Astrocyte of the cerebellum (primary cell): Measurements from ENCODE around the gene CREB5.

Experiments
- DNase-seq: peaks from one replicate; pipeline ENCODE4 v3.0.0-alpha.2; 2011; ENCODE audit warnings: low read depth
- H3K4me3 ChIP-seq: 2 replicates; pipeline ENCODE4 v1.5.1; 2011; ENCODE audit warnings: mild to moderate bottlenecking, low read depth, low read length, moderate library complexity
- CTCF ChIP-seq: IDR thresholded peaks from 2 replicates; pipeline ENCODE4 v1.5.1; 2012; ENCODE audit warnings: low read length, low read depth, moderate library complexity, mild to moderate bottlenecking; ENCODE audit errors: missing control alignments
- in situ Hi-C: cut with HindIII; loops from 2 replicates; pipeline ENCODE4 v1.10.0; 2017; ENCODE audit warnings: low sequenced_read_pairs

CREB5 gene

GRCh38 chr7:28411876-28412662, at the start of gene CREB5:
TSS of gene CREB5 (plus strand) at chr7:28412518. CDS start at chr7:28412915, 397 bp downstream.
- peak; percentile 41 for TF ChIP-seq CTCF
- no peak within 1 kb of the TSS for H3K4me3 ChIP-seq
- DNase-seq, result no peak
- in situ Hi-C loops, result no loop called here

- TF ChIP-seq CTCF, result no peak
- DNase-seq, result no peak
- in situ Hi-C loops, result loop anchor here (5.0 kb wide), 1 partner anchor 39 kb away; no protein-coding TSS in a partner anchor
- no peak overlapping the region for H3K4me3 ChIP-seq
These were observed 49.5 kb upstream of the CREB5 start for GRCh38 chr7:28362812-28363211.

GRCh38 chr7:28364082-28364481, 48.2 kb upstream of the CREB5 start:
- no peak overlapping the region for H3K4me3 ChIP-seq
- no peak for DNase-seq
- in situ Hi-C loops, result loop anchor here (5.0 kb wide), 1 partner anchor 38 kb away; no protein-coding TSS in a partner anchor
- TF ChIP-seq CTCF, result peak; percentile 11

- no peak for TF ChIP-seq CTCF
- in situ Hi-C loops, result no loop called here
- DNase-seq, result no peak
- H3K4me3 ChIP-seq, result no peak overlapping the region
These were observed 42.8 kb upstream of the CREB5 start for GRCh38 chr7:28369523-28369922.

- H3K4me3 ChIP-seq, result no peak overlapping the region
- no peak for TF ChIP-seq CTCF
These were observed 40.5 kb upstream of the CREB5 start for GRCh38 chr7:28371846-28372245.

GRCh38 chr7:28373990-28374389, 38.3 kb upstream of the CREB5 start:
- DNase-seq, result no peak
- in situ Hi-C loops, result no loop called here
- no peak overlapping the region for H3K4me3 ChIP-seq
- TF ChIP-seq CTCF, result no peak

More at GRCh38 chr7:28371846-28372245, 40.5 kb upstream of the CREB5 start:
- in situ Hi-C loops, result no loop called here
- no peak for DNase-seq
